Panc1 (cell line): ENCODE measurements around the gene CNBP. TPM values are rescaled to one million over a fixed set of nuclear protein-coding genes. Genes with fewer than 3 reads are reported as not detected.
"Not testable (repeated sequence)": the region's sequence is repeated elsewhere in the genome, so short reads cannot be mapped to it uniquely, and the experiment has no call there.

Source experiments
- ATAC-seq: fragments of 200-7000 bp; cut with Tn5 transposase; 2 replicates; pipeline ENCODE4 v1.9.1; 2020; ENCODE audit warnings: mild to moderate bottlenecking, moderate library complexity
- BruUV-seq: library from RNA; stranded (reverse); fragments of 400-500 nt; replicated peaks from 2 replicates; lab custom pipeline; 2021; lab: Mats Ljungman, UMichigan
- CTCF ChIA-PET: fragments of 300-600 bp; sonication (Branson Sonifier 250); formaldehyde crosslinking; loops from one replicate; lab custom pipeline; 2022; ENCODE audit warnings: antibody characterized with exemption; lab: Charles Lee
- POLR2A ChIA-PET: fragments of 300-600 bp; sonication (Branson Sonifier 250); formaldehyde crosslinking; loops from one replicate; lab custom pipeline; 2022; ENCODE audit warnings: antibody characterized with exemption; lab: Charles Lee
- DNase-seq: peaks from one replicate; pipeline ENCODE4 v3.0.0-alpha.2; 2010; ENCODE audit warnings: low read depth, low spot score
- H3K27ac ChIP-seq: 2 replicates; pipeline ENCODE4 v1.5.1; 2011; ENCODE audit warnings: mild to moderate bottlenecking, low read length, inconsistent platforms
- H3K27me3 ChIP-seq: fragments of 200-500 bp; sonication (Bioruptor generic); 2 replicates; pipeline ENCODE4 v1.6.0; 2014; ENCODE audit warnings: low read length, inconsistent platforms; ENCODE audit not compliant: control insufficient read depth, insufficient read depth
- H3K36me3 ChIP-seq: fragments of 200-500 bp; sonication (Bioruptor generic); 2 replicates; pipeline ENCODE4 v1.5.1; 2014; ENCODE audit warnings: inconsistent platforms, mild to moderate bottlenecking, low read length, moderate library complexity; ENCODE audit not compliant: control insufficient read depth, insufficient read depth
- H3K4me1 ChIP-seq: 2 replicates; pipeline ENCODE4 v1.5.1; 2011; ENCODE audit warnings: inconsistent platforms, mild to moderate bottlenecking, low read length, moderate library complexity; ENCODE audit not compliant: control insufficient read depth, insufficient read depth
- H3K4me3 ChIP-seq, 2 experiments: 2 replicates each; pipeline ENCODE4 v1.5.1; 2011 to 2012; ENCODE audit warnings: low read depth in 2 of 2, low read length in 2 of 2, mild to moderate bottlenecking in 2 of 2, inconsistent platforms in 1 of 2, moderate library complexity in 1 of 2
- H3K9me3 ChIP-seq: fragments of 200-500 bp; sonication (Bioruptor generic); 2 replicates; pipeline ENCODE4 v1.5.1; 2014; ENCODE audit warnings: low read depth, mild to moderate bottlenecking, inconsistent platforms, low read length, moderate library complexity; ENCODE audit not compliant: control insufficient read depth, insufficient read depth
- POLR2AphosphoS5 ChIP-seq: IDR thresholded peaks from 2 replicates; pipeline ENCODE4 v1.6.1; 2012; ENCODE audit warnings: mild to moderate bottlenecking, low read depth, low read length, moderate library complexity
- SIN3A ChIP-seq: IDR thresholded peaks from 2 replicates; pipeline ENCODE4 v1.6.1; 2012; ENCODE audit warnings: low read depth, mild to moderate bottlenecking, low read length, moderate library complexity, borderline replicate concordance; ENCODE audit not compliant: insufficient read depth
- TCF7L2 ChIP-seq: IDR thresholded peaks from 2 replicates; pipeline ENCODE4 v1.6.1; 2011; ENCODE audit warnings: mild to moderate bottlenecking, low read depth, low read length, inconsistent platforms
- in situ Hi-C: cut with HindIII; loops from 2 replicates; pipeline ENCODE4 v1.10.0; 2016; ENCODE audit warnings: low sequenced_read_pairs, low pct_unique_long_range_greater_than_20kb
- intact Hi-C: fragments of 100-400 bp; cut with micrococcal nuclease; formaldehyde crosslinking; loops from one replicate; pipeline ENCODE4 v1.10.0; 2022; ENCODE audit not compliant: unreplicated experiment
- total RNA-seq: library from RNA; stranded (reverse); gene quantifications from one replicate; pipeline ENCODE4 v1.2.1, GENCODE V29; 2021; ENCODE audit not compliant: unreplicated experiment
- TF ChIP-seq, protein P1 (sequence below): fragments of 450-650 bp; IDR thresholded peaks from 2 replicates; pipeline ENCODE4 v1.5.1; 2017; ENCODE audit warnings: mild to moderate bottlenecking
- TF ChIP-seq, protein P2 (sequence below), 2 experiments: IDR thresholded peaks; 2 replicates each; pipeline ENCODE4 v1.6.1; 2011 to 2012; ENCODE audit warnings: low read depth in 2 of 2, control low read depth in 1 of 2, low read length in 1 of 2, mild to moderate bottlenecking in 1 of 2, moderate library complexity in 1 of 2; ENCODE audit not compliant: insufficient read depth in 1 of 2

Gene CNBP
- total RNA-seq, 1 experiment from 2014 or later = 355 TPM

DNA sequence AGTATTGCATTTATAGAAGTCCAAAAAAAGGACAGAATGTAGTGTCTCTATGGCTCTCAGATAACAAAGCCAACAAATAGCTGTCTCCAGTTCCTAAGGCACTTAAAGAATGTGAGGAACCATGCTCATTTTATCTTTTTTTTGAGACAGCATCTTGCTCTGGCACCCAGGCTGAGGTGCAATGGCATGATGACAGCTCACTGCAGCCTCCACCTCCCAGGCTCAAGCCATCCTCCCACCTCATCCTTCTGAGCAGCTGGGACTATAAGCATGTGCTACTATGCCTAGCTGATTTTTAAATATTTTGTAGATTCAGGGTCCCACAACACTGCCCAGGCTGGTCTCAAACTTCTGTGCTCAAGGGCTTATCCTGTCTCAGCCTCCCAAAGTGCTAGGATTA, 38.9 kb downstream of the CNBP start:
- POLR2A ChIA-PET = interaction anchor here (0.7 kb wide), 1 partner anchor 1799 kb away, joined by 6 read pairs; no protein-coding TSS in a partner anchor
- BruUV-seq = no TSS peak
- Histone ChIP-seq H3K27ac (no peak overlapping the region), H3K9me3 (no peaks in the 10 kb centered on the region), H3K4me1 (no peaks in the 10 kb centered on the region), H3K27me3 (no peaks in the 10 kb centered on the region), H3K4me3 (no peak overlapping the region), H3K36me3 (peaks cover 3% of the 10 kb centered on the region)
- TF ChIP-seq SIN3A (no peak), POLR2AphosphoS5 (no peak), TCF7L2 (no peak)
- TF ChIP-seq, protein P1, sequence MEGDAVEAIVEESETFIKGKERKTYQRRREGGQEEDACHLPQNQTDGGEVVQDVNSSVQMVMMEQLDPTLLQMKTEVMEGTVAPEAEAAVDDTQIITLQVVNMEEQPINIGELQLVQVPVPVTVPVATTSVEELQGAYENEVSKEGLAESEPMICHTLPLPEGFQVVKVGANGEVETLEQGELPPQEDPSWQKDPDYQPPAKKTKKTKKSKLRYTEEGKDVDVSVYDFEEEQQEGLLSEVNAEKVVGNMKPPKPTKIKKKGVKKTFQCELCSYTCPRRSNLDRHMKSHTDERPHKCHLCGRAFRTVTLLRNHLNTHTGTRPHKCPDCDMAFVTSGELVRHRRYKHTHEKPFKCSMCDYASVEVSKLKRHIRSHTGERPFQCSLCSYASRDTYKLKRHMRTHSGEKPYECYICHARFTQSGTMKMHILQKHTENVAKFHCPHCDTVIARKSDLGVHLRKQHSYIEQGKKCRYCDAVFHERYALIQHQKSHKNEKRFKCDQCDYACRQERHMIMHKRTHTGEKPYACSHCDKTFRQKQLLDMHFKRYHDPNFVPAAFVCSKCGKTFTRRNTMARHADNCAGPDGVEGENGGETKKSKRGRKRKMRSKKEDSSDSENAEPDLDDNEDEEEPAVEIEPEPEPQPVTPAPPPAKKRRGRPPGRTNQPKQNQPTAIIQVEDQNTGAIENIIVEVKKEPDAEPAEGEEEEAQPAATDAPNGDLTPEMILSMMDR = no peak
- TF ChIP-seq, protein P2, sequence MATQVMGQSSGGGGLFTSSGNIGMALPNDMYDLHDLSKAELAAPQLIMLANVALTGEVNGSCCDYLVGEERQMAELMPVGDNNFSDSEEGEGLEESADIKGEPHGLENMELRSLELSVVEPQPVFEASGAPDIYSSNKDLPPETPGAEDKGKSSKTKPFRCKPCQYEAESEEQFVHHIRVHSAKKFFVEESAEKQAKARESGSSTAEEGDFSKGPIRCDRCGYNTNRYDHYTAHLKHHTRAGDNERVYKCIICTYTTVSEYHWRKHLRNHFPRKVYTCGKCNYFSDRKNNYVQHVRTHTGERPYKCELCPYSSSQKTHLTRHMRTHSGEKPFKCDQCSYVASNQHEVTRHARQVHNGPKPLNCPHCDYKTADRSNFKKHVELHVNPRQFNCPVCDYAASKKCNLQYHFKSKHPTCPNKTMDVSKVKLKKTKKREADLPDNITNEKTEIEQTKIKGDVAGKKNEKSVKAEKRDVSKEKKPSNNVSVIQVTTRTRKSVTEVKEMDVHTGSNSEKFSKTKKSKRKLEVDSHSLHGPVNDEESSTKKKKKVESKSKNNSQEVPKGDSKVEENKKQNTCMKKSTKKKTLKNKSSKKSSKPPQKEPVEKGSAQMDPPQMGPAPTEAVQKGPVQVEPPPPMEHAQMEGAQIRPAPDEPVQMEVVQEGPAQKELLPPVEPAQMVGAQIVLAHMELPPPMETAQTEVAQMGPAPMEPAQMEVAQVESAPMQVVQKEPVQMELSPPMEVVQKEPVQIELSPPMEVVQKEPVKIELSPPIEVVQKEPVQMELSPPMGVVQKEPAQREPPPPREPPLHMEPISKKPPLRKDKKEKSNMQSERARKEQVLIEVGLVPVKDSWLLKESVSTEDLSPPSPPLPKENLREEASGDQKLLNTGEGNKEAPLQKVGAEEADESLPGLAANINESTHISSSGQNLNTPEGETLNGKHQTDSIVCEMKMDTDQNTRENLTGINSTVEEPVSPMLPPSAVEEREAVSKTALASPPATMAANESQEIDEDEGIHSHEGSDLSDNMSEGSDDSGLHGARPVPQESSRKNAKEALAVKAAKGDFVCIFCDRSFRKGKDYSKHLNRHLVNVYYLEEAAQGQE (IDR thresholded peaks at IDR 0.05; ENCODE audit: insufficient read depth in 1 of 2, low read depth in 2 of 2, low read length in 1 of 2) = no peak
- ATAC-seq (no peak), DNase-seq (no peak)
- in situ Hi-C loops = no loop called here
- intact Hi-C loops = no loop called here
- CTCF ChIA-PET = interaction anchor here (0.6 kb wide), 1 partner anchor 175 kb away, joined by 3 read pairs; no protein-coding TSS in a partner anchor

DNA sequence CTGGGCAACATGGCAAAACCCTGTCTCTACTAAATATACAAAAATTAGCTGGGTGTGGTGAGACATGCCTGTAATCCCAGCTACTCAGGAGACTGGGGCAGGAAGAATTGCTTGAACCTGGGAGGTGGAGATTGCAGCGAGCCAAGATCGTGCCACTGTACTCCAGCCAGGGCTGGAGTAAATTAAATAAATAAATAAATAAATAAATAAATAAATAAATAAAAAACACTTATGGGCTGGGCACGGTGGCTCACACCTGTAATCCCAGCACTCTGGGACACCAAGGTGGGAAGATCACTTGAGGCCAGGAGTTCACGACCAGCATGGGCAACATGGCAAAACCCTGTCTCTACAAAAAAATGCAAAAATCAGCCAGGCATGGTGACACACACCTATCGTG, 42.7 kb downstream of the CNBP start:
- H3K4me3 ChIP-seq, H3K27me3 ChIP-seq, CTCF ChIA-PET, H3K4me1 ChIP-seq, H3K27ac ChIP-seq, POLR2A ChIA-PET, DNase-seq, BruUV-seq, intact Hi-C loops, H3K9me3 ChIP-seq, H3K36me3 ChIP-seq, ATAC-seq, in situ Hi-C loops: not testable (repeated sequence)

DNA sequence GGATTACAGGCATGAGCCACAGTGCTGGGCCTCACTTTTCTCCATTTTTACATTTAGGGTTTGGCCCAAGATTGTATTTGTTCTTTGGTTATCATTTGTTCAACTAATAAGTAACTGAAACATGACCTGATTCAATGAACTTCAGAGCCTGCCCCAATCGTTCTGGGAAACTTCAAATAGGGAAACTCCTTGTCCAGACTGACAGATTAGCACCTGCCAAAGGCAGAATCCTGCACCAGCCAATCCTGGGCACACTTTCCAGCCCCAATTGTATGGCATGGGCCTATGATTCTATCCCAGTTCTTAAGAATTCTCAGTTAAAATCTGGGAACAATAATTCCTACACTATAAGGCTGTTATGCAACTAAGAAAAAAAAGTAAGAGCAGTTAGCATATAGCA, 43.8 kb downstream of the CNBP start:
- POLR2A ChIA-PET = no interaction called here
- H3K4me3 ChIP-seq = no peak overlapping the region
- BruUV-seq = TSS peak; percentile 61

More for the DNA sequence above, 43.8 kb downstream of the CNBP start:
- DNase-seq (no peak), ATAC-seq (no peak)
- no peak for TF ChIP-seq POLR2AphosphoS5
- TF ChIP-seq, protein P1 = no peak
- TF ChIP-seq, protein P2 (IDR thresholded peaks at IDR 0.05; ENCODE audit: insufficient read depth in 1 of 2, low read depth in 2 of 2, low read length in 1 of 2) = no peak
- TF ChIP-seq SIN3A = no peak
- no peaks in the 10 kb centered on the region for H3K27me3 ChIP-seq
- no peaks in the 10 kb centered on the region for H3K9me3 ChIP-seq
- no peak overlapping the region for H3K27ac ChIP-seq
- H3K4me1 ChIP-seq = no peaks in the 10 kb centered on the region
- peaks cover 3% of the 10 kb centered on the region for H3K36me3 ChIP-seq
- in situ Hi-C loops = no loop called here
- CTCF ChIA-PET = no interaction called here
- intact Hi-C loops = no loop called here
